Measurements from ENCODE around the gene SLAMF1.
"Not testable (repeated sequence)": the region's sequence is repeated elsewhere in the genome, so short reads cannot be mapped to it uniquely, and the experiment has no call there.

The SLAMF1 gene

DNA sequence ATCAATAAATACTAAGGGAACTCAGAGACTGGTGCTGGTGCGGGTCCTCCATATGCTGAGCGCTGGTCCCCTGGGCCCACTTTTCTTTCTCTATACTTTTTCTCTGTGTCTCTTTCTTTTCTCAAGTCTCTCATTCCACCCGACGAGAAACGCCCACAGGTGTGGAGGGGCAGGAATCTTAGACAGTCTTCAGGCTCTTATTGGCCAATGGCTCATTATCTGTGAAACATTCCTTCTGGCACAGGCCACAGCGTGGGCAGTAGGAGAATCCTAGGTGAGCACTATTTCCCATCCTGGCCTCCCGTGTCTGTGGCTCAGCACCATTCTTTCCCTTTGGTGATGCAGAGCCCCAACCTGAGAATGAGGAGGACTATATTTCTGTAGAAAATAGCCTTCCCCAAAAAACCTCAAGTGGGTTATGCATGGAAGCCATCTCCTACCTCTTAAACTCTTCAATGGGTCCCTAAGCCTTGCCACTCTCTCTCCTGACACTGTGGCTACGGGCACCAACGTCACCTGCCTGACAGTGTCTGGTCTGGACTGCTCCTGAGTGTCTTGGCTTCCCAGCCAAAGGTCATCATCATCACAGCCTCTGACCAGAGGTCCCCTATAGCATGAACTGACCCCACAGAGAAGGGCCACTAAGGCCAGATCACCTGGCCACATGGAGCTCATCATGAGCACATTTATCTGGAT is 6.2 kb upstream of the SLAMF1 start:
- DNase-seq = no peak
- Histone ChIP-seq H3K27ac (no peak overlapping the region), H3K4me3 (ENCODE audit: low read depth, low read length) (no peak overlapping the region), H3K9me3 (ENCODE audit: severe bottlenecking) (peaks cover 3% of the 10 kb centered on the region), H3K36me3 (no peaks in the 10 kb centered on the region), H3K27me3 (ENCODE audit: insufficient read depth, low read depth, severe bottlenecking) (peaks cover 76% of the 10 kb centered on the region)
- TF ChIP-seq, protein P1, sequence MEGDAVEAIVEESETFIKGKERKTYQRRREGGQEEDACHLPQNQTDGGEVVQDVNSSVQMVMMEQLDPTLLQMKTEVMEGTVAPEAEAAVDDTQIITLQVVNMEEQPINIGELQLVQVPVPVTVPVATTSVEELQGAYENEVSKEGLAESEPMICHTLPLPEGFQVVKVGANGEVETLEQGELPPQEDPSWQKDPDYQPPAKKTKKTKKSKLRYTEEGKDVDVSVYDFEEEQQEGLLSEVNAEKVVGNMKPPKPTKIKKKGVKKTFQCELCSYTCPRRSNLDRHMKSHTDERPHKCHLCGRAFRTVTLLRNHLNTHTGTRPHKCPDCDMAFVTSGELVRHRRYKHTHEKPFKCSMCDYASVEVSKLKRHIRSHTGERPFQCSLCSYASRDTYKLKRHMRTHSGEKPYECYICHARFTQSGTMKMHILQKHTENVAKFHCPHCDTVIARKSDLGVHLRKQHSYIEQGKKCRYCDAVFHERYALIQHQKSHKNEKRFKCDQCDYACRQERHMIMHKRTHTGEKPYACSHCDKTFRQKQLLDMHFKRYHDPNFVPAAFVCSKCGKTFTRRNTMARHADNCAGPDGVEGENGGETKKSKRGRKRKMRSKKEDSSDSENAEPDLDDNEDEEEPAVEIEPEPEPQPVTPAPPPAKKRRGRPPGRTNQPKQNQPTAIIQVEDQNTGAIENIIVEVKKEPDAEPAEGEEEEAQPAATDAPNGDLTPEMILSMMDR (IDR thresholded peaks at IDR 0.05; ENCODE audit: low read depth, low read length) = no peak

- H3K9me3 ChIP-seq (ENCODE audit: severe bottlenecking); H3K4me3 ChIP-seq (ENCODE audit: low read depth, low read length); H3K27ac ChIP-seq; H3K36me3 ChIP-seq; DNase-seq: not testable (repeated sequence)
- peaks cover 76% of the 10 kb centered on the region for H3K27me3 ChIP-seq (ENCODE audit: insufficient read depth, low read depth, severe bottlenecking)
Measured at GRCh38 chr1:160652065-160652641, 5.3 kb upstream of the SLAMF1 start.

GRCh38 chr1:160651433-160652064 is 4.7 kb upstream of the SLAMF1 start:
- H3K36me3 ChIP-seq = no peaks in the 10 kb centered on the region
- peaks cover 3% of the 10 kb centered on the region for H3K9me3 ChIP-seq (ENCODE audit: severe bottlenecking)
- no peak for DNase-seq
- no peak overlapping the region for H3K4me3 ChIP-seq (ENCODE audit: low read depth, low read length)
- TF ChIP-seq, protein P1 (IDR thresholded peaks at IDR 0.05; ENCODE audit: low read depth, low read length) = no peak
- H3K27ac ChIP-seq = no peak overlapping the region
- H3K27me3 ChIP-seq (ENCODE audit: insufficient read depth, low read depth, severe bottlenecking) = peaks cover 76% of the 10 kb centered on the region

GRCh38 chr1:160647329-160647720 is 481 bp upstream of the SLAMF1 start:
- Histone ChIP-seq H3K9me3 (ENCODE audit: severe bottlenecking) (peaks cover 3% of the 10 kb centered on the region), H3K27me3 (ENCODE audit: insufficient read depth, low read depth, severe bottlenecking) (peaks cover 82% of the 10 kb centered on the region), H3K27ac (no peak overlapping the region), H3K4me3 (ENCODE audit: low read depth, low read length) (no peak overlapping the region), H3K36me3 (no peaks in the 10 kb centered on the region)
- DNase-seq = no peak
- TF ChIP-seq, protein P1 (IDR thresholded peaks at IDR 0.05; ENCODE audit: low read depth, low read length) = no peak

GRCh38 chr1:160646180-160646579 is 664 bp downstream of the SLAMF1 start:
- Histone ChIP-seq H3K9me3 (ENCODE audit: severe bottlenecking) (peaks cover 3% of the 10 kb centered on the region), H3K4me3 (ENCODE audit: low read depth, low read length) (no peak overlapping the region), H3K36me3 (no peaks in the 10 kb centered on the region), H3K27me3 (ENCODE audit: insufficient read depth, low read depth, severe bottlenecking) (peaks cover 91% of the 10 kb centered on the region), H3K27ac (no peak overlapping the region)
- TF ChIP-seq, protein P1 (IDR thresholded peaks at IDR 0.05; ENCODE audit: low read depth, low read length) = no peak
- DNase-seq = no peak

GRCh38 chr1:160645386-160646130 is 1.3 kb downstream of the SLAMF1 start:
- TF ChIP-seq, protein P1 (IDR thresholded peaks at IDR 0.05; ENCODE audit: low read depth, low read length) = no peak
- DNase-seq = no peak
- peaks cover 3% of the 10 kb centered on the region for H3K9me3 ChIP-seq (ENCODE audit: severe bottlenecking)
- H3K36me3 ChIP-seq = no peaks in the 10 kb centered on the region
- H3K4me3 ChIP-seq (ENCODE audit: low read depth, low read length) = no peak overlapping the region
- no peak overlapping the region for H3K27ac ChIP-seq
- peaks cover 93% of the 10 kb centered on the region for H3K27me3 ChIP-seq (ENCODE audit: insufficient read depth, low read depth, severe bottlenecking)
